Uterus (tissue), 2 donors: ENCODE results near the gene ADARB1.

Experiments
- POLR2A ChIP-seq, 2 donors: fragments of 450-650 bp; IDR thresholded peaks; one replicate each; pipeline ENCODE4 v1.6.1; 2016; ENCODE audit warnings: antibody characterized with exemption in 2 of 2, mild to moderate bottlenecking in 1 of 2, moderate library complexity in 1 of 2
- TF ChIP-seq, protein P1 (sequence below), 4 experiments: fragments of 200-600 bp in 2 of 4; fragments of 450-650 bp in 2 of 4; sonication (generic) in 2 of 4; IDR thresholded peaks; one replicate each; pipeline ENCODE4 v1.5.1; 2016 to 2019; ENCODE audit warnings: antibody characterized with exemption in 4 of 4, mild to moderate bottlenecking in 2 of 4, moderate library complexity in 1 of 4

DNA sequence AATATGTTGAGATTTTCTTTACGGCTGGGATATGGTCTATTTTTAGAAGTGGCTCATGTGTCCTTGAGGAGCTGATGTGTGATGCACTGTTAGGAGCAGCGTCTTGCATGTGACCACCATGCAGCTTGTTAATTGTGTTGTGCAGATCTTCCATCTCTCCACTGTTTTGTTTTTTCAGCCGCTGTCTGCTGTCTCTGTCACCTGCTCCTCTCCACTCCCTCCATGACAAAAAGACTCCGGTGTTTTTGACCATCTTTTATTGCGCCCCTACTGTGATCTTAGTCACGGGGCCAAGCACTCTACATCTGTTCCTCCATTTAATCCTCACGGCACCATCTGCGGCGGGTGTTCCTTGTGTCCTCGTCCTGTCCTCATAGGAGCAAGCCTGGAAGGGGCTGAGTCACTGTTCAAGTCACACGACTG, 51.8 kb downstream of the ADARB1 start:
- TF ChIP-seq, protein P1, sequence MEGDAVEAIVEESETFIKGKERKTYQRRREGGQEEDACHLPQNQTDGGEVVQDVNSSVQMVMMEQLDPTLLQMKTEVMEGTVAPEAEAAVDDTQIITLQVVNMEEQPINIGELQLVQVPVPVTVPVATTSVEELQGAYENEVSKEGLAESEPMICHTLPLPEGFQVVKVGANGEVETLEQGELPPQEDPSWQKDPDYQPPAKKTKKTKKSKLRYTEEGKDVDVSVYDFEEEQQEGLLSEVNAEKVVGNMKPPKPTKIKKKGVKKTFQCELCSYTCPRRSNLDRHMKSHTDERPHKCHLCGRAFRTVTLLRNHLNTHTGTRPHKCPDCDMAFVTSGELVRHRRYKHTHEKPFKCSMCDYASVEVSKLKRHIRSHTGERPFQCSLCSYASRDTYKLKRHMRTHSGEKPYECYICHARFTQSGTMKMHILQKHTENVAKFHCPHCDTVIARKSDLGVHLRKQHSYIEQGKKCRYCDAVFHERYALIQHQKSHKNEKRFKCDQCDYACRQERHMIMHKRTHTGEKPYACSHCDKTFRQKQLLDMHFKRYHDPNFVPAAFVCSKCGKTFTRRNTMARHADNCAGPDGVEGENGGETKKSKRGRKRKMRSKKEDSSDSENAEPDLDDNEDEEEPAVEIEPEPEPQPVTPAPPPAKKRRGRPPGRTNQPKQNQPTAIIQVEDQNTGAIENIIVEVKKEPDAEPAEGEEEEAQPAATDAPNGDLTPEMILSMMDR (IDR thresholded peaks at IDR 0.05), result no peak
- no peak for TF ChIP-seq POLR2A (IDR thresholded peaks at IDR 0.05)
